Left kidney (tissue), 2 donors: Measurements from ENCODE around the gene BICRAL. TPM values are rescaled to one million over a fixed set of nuclear protein-coding genes. Genes with fewer than 3 reads are reported as not detected.
"Not testable (repeated sequence)": the region's sequence is repeated elsewhere in the genome, so short reads cannot be mapped to it uniquely, and the experiment has no call there.

ENCODE experiments used
- DNase-seq: peaks from one replicate; pipeline ENCODE4 v3.0.0-alpha.2; 2013
- polyA plus RNA-seq: library from polyadenylated mRNA; unstranded; fragments of 120-200 nt; gene quantifications from one replicate; pipeline ENCODE4 v1.2.1, GENCODE V29; 2013; ENCODE audit not compliant: insufficient read length

BICRAL gene
- polyA plus RNA-seq, 1 donor = 17.4 TPM

- not testable (repeated sequence) for DNase-seq
These were observed 112.4 kb downstream of the BICRAL start for GRCh38 chr6:42894041-42894828.

DNA sequence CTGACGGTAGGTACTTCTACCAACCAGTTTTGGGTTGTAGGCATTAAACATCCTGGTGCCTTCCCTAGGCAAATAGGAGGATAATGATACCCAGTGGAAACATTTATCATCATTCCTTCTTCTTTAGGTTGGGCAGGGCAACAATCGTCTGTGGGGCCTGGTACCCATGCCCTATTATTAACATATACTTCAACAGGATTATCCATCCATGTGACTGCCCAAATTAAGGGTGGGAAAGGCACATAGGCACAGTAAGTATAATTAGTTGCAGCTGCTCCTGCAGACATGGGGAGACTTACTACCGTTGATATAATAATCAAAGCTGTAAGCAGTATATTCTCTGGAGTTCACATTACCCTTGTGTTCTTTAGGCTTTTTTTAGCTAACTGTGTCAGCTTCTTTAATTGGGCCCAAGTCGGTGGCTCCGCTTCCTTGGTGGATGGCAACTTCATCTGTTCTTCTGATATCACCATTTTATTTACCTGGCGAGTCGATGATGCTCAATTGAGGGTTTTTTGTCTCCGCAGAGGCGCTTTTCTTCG, 114.4 kb downstream of the BICRAL start:
- no peak for DNase-seq

DNA sequence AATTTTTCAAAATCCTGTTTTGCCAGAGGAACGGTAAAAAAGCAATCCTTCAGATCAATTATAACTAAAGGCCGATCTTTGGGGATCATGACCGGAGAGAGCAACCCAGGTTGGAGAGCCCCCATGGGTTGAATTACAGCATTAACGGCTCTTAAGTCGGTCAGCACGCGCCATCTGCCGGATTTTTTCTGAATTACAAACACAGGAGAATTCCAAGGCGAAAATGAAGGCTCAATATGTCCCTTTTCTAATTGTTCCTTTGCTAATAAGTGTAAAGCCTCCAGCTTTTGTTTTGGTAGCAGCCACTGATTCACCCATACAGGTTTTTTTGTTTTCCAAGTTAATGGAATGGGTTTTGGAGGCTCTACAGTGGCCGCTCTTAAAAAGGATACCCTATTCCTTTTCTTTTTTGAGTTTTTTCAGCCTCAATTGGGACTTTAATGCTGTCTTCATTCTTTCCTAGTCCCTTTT, 117.1 kb downstream of the BICRAL start:
- peak; percentile 57 for DNase-seq

GRCh38 chr6:42899871-42900270, 118.0 kb downstream of the BICRAL start:
- DNase-seq = no peak

DNA sequence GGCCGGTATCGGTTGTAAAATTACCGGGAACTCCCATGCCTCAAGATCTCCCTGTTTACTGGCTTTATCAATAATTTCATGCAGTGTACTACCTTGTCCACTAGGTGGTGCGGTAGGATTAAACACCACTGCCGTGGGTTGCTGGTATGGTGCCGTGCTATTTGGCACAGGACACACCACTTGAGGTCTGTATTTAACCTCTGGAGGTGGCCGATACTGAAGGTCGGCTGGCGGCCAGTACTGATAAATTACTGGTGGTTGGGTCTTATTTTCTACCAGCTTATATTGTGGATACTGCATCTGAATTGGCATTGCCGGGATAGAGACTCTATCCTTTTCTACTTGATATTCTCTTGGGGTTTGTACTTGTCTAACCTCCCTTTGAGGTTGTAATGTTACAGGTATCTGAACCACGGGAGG, 119.7 kb downstream of the BICRAL start:
- DNase-seq = peak; percentile 83

- DNase-seq = not testable (repeated sequence)
These were observed 120.8 kb downstream of the BICRAL start for GRCh38 chr6:42902429-42903263.

GRCh38 chr6:42904467-42904866, 122.6 kb downstream of the BICRAL start:
- no peak for DNase-seq

GRCh38 chr6:42907336-42907735, 125.5 kb downstream of the BICRAL start:
- DNase-seq = no peak

DNA sequence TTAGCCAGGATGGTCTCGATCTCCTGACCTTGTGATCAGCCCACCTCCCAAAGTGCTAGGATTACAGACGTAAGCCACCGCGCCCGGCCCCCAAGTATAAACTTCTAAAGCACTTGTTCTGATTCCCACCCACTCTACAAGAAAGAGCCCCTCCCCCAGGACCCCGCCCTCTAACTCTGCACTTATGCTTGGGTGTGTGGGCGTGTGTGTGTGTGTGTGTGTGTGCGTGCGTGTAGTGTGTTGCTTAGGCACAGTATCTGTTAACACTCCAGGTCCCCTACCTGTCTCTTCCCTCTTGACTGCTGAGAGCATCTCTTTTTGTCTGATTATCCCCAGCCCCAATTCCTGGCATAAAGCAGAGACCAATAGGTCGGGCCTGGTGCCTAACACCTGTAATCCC, 128.0 kb downstream of the BICRAL start:
- no peak for DNase-seq

DNA sequence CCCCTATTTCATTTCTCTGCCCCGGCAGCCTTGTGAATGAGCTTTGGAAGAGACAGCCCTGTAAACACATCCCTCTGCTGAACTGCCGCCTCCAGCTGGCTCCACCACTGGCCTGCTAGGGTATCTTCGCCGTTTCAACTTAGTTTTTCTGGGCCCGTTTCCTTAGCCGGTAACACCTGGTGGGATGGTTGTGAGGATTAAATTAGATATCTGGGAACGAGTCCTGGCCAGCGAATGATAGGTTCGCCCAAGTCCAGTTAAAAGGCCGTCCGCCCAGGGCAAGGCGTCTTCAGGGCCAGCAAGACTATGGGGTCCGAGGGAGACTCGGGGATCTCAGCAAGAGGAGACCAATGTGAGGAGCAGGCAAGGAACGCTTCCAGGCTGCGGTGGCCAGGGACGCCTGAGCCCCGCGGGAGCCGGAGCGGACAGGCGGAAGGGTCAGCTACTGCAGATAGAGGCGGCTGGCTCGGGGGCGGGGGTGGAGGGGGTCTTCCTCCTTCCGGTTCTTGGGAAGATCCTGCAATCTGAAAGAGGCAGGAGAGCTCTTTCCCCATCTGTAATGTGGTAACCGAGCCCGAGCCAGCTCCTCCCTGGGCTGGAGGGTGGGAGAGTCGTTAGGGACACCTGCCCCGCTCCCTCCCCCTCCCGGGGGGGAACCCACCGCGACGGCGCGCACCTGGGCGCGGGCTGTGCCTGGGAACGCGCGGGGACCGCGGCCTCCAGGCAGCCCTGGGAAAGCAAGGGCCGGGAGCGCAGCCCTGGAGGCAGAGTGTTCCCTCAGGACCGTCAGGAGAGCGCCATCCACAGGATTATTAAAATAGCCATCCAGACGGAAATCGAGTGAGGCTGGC, 129.5 kb downstream of the BICRAL start:
- DNase-seq = no peak

DNA sequence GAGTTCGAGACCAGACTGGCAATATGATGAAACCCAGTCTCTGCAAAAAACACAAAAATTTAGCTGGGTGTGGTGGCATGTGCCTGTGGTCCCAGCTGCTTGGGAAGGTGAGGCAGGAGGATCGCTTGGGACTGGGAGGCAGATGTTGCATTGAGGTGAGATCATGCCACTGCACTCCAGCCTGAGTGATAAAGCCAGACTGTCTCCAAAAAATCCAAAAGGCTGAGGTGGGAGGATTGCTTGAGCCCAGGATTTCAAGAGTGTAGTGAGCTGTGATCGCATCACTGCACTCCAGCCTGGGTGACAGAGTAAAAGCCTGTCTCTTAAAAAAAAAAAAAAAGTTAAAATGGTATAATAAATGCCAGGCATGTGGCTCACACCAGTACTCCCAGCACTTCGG, 132.7 kb downstream of the BICRAL start:
- no peak for DNase-seq

DNA sequence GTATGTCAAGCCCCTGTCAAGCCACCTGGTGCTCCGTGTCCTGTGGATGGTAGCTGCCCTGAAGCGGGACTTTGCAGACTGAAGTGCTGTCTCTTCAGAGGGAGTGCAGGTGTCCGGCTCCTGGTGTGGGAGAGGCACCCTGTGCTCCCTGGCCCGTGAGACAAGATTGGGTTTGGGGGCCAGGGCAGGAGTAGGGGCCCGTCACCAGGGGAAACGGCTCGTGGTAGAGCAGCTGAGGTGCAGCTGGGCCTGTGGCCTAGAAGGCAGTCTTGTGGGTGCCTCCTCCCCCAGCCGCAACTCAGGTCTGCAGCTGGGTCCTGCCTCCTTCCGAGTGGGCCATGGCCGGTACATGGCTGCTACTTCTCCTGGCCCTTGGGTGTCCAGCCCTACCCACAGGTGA, 133.9 kb downstream of the BICRAL start, which contains the start of gene PTCRA:
Gene PTCRA (plus strand): TSS at position 322 of the 400 bp plus-strand sequence. CDS start 17 bp downstream, at position 339.
- DNase-seq = no peak

- DNase-seq = no peak
These were observed 134.4 kb downstream of the BICRAL start for GRCh38 chr6:42916288-42916687.

Other genes starting within 250 kb of the BICRAL start
- gene UBR2, start 218.0 kb upstream of the BICRAL start, polyA plus RNA-seq = 36.2 TPM
- 3.1 TPM for gene PRPH2, start 59.5 kb upstream of the BICRAL start, polyA plus RNA-seq
- 19.0 TPM for gene TBCC, start 35.9 kb upstream of the BICRAL start, polyA plus RNA-seq
- 138 TPM for gene RPL7L1, start 97.6 kb downstream of the BICRAL start, polyA plus RNA-seq
- not detected for gene PTCRA, start 134.0 kb downstream of the BICRAL start, polyA plus RNA-seq
- 58.0 TPM for gene CNPY3, start 147.4 kb downstream of the BICRAL start, polyA plus RNA-seq
- 2.1 TPM for gene GNMT, start 178.7 kb downstream of the BICRAL start, polyA plus RNA-seq
- gene PEX6, start 197.1 kb downstream of the BICRAL start, polyA plus RNA-seq = 18.2 TPM
- 72.5 TPM for gene PPP2R5D, start 202.5 kb downstream of the BICRAL start, polyA plus RNA-seq
- 76.7 TPM for gene MEA1, start 231.9 kb downstream of the BICRAL start, polyA plus RNA-seq
- 85.4 TPM for gene KLHDC3, start 232.2 kb downstream of the BICRAL start, polyA plus RNA-seq
- 63.6 TPM for gene RRP36, start 239.6 kb downstream of the BICRAL start, polyA plus RNA-seq